Stimulated activated CD4-positive, alpha-beta T cell treated with anti-CD3 and anti-CD28 coated beads, Interleukin-12 subunit alpha, Interleukin-12 subunit beta, amount 100 ng/mL, for 4 hours (primary cell): ENCODE results near the gene PTPN18.

ENCODE experiments used
- DNase-seq: peaks from one replicate; pipeline ENCODE4 v3.0.0-alpha.2; 2020

The PTPN18 gene

GRCh38 chr2:130341562-130342019 lies 14.3 kb upstream of the PTPN18 start:
- DNase-seq = no peak

GRCh38 chr2:130342020-130342532 lies 13.8 kb upstream of the PTPN18 start:
- peak; percentile 76 for DNase-seq

GRCh38 chr2:130342533-130343275 lies 13.2 kb upstream of the PTPN18 start, which contains the start of gene IMP4:
Gene IMP4 (plus strand): TSS chr2:130342897. CDS start chr2:130342933, 36 bp downstream.
- peak; percentile 86 for DNase-seq

- no peak for DNase-seq
Observed at GRCh38 chr2:130344578-130344977, 11.3 kb upstream of the PTPN18 start.

- no peak for DNase-seq
Observed at GRCh38 chr2:130345091-130345490, 10.8 kb upstream of the PTPN18 start.

GRCh38 chr2:130345611-130346010 lies 10.2 kb upstream of the PTPN18 start:
- no peak for DNase-seq

- no peak for DNase-seq
Observed at GRCh38 chr2:130346041-130346740, 9.7 kb upstream of the PTPN18 start.

- DNase-seq = no peak
Observed at GRCh38 chr2:130346741-130347066, 9.2 kb upstream of the PTPN18 start.

- DNase-seq = no peak
Observed at GRCh38 chr2:130347220-130347925, 8.5 kb upstream of the PTPN18 start.

- DNase-seq = no peak
Observed at GRCh38 chr2:130349174-130349573, 6.7 kb upstream of the PTPN18 start.

- no peak for DNase-seq
Observed at GRCh38 chr2:130351711-130352110, 4.1 kb upstream of the PTPN18 start.

- no peak for DNase-seq
Observed at GRCh38 chr2:130352237-130352636, 3.6 kb upstream of the PTPN18 start.

GRCh38 chr2:130353291-130354138 lies 2.3 kb upstream of the PTPN18 start:
- DNase-seq = no peak

GRCh38 chr2:130354139-130354428 lies 1.8 kb upstream of the PTPN18 start:
- DNase-seq = no peak

- DNase-seq = no peak
Observed at GRCh38 chr2:130355172-130355577, 681 bp upstream of the PTPN18 start.

- no peak for DNase-seq
Observed at GRCh38 chr2:130357864-130358263, 2.0 kb downstream of the PTPN18 start.

GRCh38 chr2:130358420-130359350 lies 2.8 kb downstream of the PTPN18 start:
- no peak for DNase-seq

GRCh38 chr2:130359466-130359865 lies 3.6 kb downstream of the PTPN18 start:
- no peak for DNase-seq

- DNase-seq = no peak
Observed at GRCh38 chr2:130363479-130363878, 7.6 kb downstream of the PTPN18 start.

GRCh38 chr2:130365075-130365474 lies 9.2 kb downstream of the PTPN18 start:
- no peak for DNase-seq

- no peak for DNase-seq
Observed at GRCh38 chr2:130365963-130366362, 10.1 kb downstream of the PTPN18 start.

GRCh38 chr2:130366720-130367119 lies 10.9 kb downstream of the PTPN18 start:
- no peak for DNase-seq
